CD4-positive, alpha-beta memory T cell (primary cell): ENCODE measurements around the gene DNAJC6. TPM values are rescaled to one million over a fixed set of nuclear protein-coding genes. Genes with fewer than 3 reads are reported as not detected.

Source experiments
- CTCF ChIA-PET: fragments of 350-600 bp; sonication (Branson Sonifier 250); formaldehyde crosslinking; loops from one replicate; lab custom pipeline; 2021; ENCODE audit warnings: inconsistent platforms; ENCODE audit not compliant: partially characterized antibody; lab: Charles Lee
- POLR2A ChIA-PET: fragments of 350-600 bp; sonication (Branson Sonifier 250); formaldehyde crosslinking; loops from one replicate; lab custom pipeline; 2021; ENCODE audit not compliant: partially characterized antibody; lab: Charles Lee
- DNase-seq, 5 donors: peaks; one replicate each; pipeline versions ENCODE4 v3.0.0 to v3.0.0-alpha.2; 2020 to 2022; ENCODE audit warnings: mixed read lengths in 1 of 5
- H3K27ac ChIP-seq: one replicate; pipeline ENCODE4 v1.7.0; 2013; ENCODE audit warnings: low read depth, low read length
- H3K27me3 ChIP-seq: 2 replicates; pipeline ENCODE4 v1.7.0; 2013; ENCODE audit warnings: mild to moderate bottlenecking, low read length, moderate library complexity; ENCODE audit not compliant: insufficient read depth
- H3K36me3 ChIP-seq: 2 replicates; pipeline ENCODE4 v1.7.0; 2013; ENCODE audit warnings: mild to moderate bottlenecking, low read length, moderate library complexity; ENCODE audit not compliant: insufficient read depth
- H3K4me1 ChIP-seq: 2 replicates; pipeline ENCODE4 v1.7.0; 2013; ENCODE audit warnings: mild to moderate bottlenecking, low read length, moderate library complexity; ENCODE audit not compliant: insufficient read depth
- H3K4me3 ChIP-seq, 2 donors: one replicate each; pipeline ENCODE4 v1.7.0; 2013; ENCODE audit warnings: low read length in 2 of 2, mild to moderate bottlenecking in 1 of 2
- H3K9me3 ChIP-seq, 2 donors: one replicate each; pipeline ENCODE4 v1.7.0; 2013; ENCODE audit warnings: low read length in 2 of 2, control low read depth in 1 of 2; ENCODE audit not compliant: control insufficient read depth in 1 of 2
- H3K27ac Mint-ChIP-seq, 7 donors: one replicate each; pipeline ENCODE4 v1.8.0; 2020 to 2021; ENCODE audit warnings: mixed read lengths in 7 of 7, mild to moderate bottlenecking in 6 of 7, inconsistent platforms in 3 of 7, moderate library complexity in 3 of 7
- H3K27me3 Mint-ChIP-seq, 2 donors: one replicate each; pipeline ENCODE4 v1.8.0; 2020 to 2021; ENCODE audit warnings: mixed read lengths in 2 of 2
- H3K36me3 Mint-ChIP-seq, 2 donors: one replicate each; pipeline ENCODE4 v1.8.0; 2020 to 2021; ENCODE audit warnings: mixed read lengths in 2 of 2, inconsistent platforms in 1 of 2, mild to moderate bottlenecking in 1 of 2
- H3K4me1 Mint-ChIP-seq, 4 donors: one replicate each; pipeline ENCODE4 v1.8.0; 2020 to 2021; ENCODE audit warnings: mixed read lengths in 4 of 4, mild to moderate bottlenecking in 1 of 4
- H3K4me3 Mint-ChIP-seq, 8 donors: one replicate each; pipeline ENCODE4 v1.8.0; 2020 to 2021; ENCODE audit warnings: mixed read lengths in 8 of 8, mild to moderate bottlenecking in 7 of 8, moderate library complexity in 6 of 8, inconsistent platforms in 3 of 8
- H3K9me3 Mint-ChIP-seq, 8 donors: one replicate each; pipeline ENCODE4 v1.8.0; 2020 to 2021; ENCODE audit warnings: mixed read lengths in 8 of 8, mild to moderate bottlenecking in 5 of 8, inconsistent platforms in 3 of 8, moderate library complexity in 1 of 8
- intact Hi-C: fragments of 100-400 bp; cut with micrococcal nuclease; formaldehyde crosslinking; loops from one replicate; pipeline ENCODE4 v1.15.1; 2023
- polyA plus RNA-seq, 2 donors: library from polyadenylated mRNA; unstranded; fragments of 300-500 nt; fragmentation: Illumina TruSeq; gene quantifications; one replicate each; pipeline ENCODE4 v1.2.3, GENCODE V29; 2021
- total RNA-seq, 2 experiments: library from RNA; stranded (reverse); gene quantifications; one replicate each; pipeline ENCODE4 v1.2.3, GENCODE V29; 2021

DNAJC6 gene
- total and polyA plus RNA-seq, 4 experiments from 2014 or later: 0.35 to 4.3 (median 2.2) TPM

DNA sequence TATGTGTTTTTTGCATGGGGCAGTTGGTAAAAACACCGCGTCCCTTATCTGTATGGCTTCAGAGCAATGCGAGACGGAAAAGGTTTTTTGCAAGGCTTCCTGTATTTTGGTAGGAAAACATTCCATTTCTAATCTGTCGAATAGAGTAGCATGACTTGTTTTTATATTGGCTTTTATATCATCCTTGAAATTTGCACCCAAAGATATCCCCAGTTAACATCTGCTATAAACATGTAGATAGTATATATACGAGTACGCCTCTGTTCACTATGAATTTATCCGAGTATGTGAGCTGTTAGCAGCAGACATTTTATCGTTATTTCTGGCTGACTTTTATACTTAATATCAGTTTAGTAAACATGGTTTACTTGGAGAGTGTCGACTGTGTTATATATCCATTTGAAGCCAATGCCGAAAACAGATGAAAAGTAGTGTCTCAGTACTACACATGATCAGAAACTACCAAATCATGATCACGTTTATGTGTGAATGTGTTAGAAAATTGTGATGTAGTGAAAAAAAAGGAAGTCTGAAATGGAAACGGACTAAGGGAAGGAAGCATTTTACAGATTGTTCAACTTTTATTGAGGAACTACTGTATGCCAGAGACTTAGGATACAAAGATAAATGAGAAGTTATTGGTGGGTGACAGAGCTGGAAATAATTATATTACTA lies 112.1 kb downstream of the DNAJC6 start:
- H3K9me3 Mint-ChIP-seq: no peaks in the 10 kb centered on the region
- H3K27me3 ChIP-seq: no peaks in the 10 kb centered on the region

DNA sequence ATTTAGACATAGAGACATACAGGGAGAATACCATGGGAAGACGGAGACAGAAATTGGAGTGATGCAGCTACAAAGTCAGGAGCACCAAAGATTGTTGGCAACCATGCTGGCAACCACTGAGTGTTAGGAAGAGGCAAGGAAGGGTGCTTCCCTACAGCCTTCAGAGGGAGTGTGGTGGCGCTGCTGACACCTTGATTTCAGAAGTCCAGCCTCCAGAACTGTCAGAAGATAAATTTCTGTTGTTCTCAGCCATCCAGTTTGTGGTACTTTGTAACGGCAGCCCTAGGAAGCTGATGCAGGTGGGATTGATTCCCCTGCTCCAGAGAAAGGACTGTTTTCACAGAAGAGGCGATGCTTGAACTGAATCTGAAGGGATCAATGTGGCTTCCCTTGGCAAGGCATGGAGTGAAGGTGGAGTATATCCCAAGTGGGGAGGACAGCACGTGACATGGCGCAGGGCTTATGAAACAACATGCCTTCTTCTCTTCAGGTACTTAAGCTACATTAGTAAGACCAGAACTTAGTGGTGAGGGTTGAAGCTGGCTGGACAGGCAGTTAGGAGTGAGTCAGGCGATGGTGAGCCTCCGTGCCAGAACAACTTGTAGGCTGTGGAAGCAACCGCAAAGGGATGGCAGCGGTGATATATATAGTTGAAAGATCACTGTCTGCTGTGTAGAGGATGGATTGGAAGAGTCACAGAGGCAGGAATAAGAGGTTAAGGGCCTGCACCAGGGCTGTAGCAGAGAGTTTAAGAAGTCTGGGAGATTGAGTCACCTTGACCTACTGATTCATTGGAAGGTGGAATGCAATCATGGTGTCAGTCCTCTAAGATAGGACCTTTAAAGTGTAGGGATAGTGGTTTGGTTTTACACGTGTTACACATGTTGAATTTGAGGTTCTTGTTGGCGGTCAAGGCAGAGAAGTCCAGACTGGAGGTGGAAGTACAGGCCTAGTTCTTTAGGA lies 113.2 kb downstream of the DNAJC6 start:
- DNase-seq: no peak
- H3K4me3 Mint-ChIP-seq: no peak overlapping the region
- H3K27me3 Mint-ChIP-seq: no peaks in the 10 kb centered on the region
- Histone ChIP-seq H3K27me3 (no peaks in the 10 kb centered on the region), H3K27ac (no peak overlapping the region), H3K4me1 (peaks cover 38% of the 10 kb centered on the region), H3K36me3 (peaks cover 10% of the 10 kb centered on the region), H3K4me3 (no peak overlapping the region), H3K9me3 (no peaks in the 10 kb centered on the region)
- H3K9me3 Mint-ChIP-seq: no peaks in the 10 kb centered on the region
- POLR2A ChIA-PET: no interaction called here
- H3K4me1 Mint-ChIP-seq: peaks cover 10 to 31% (median 19%) of the 10 kb centered on the region in 4 donors
- H3K36me3 Mint-ChIP-seq: peaks cover 15 to 17% of the 10 kb centered on the region in 2 donors
- no peak overlapping the region for H3K27ac Mint-ChIP-seq
- intact Hi-C loops: loop anchor here (5.0 to 10.0 kb wide), 3 partner anchors 185 to 822 kb away; partner anchors contain the start of gene RAVER2
- CTCF ChIA-PET: interaction anchor here (1.4 to 1.7 kb wide), 3 partner anchors 8 to 168 kb away, joined by 3 to 5 read pairs (median 4); no protein-coding TSS in a partner anchor

More for the DNA sequence above, 112.1 kb downstream of the DNAJC6 start:
- H3K36me3 ChIP-seq: peaks cover 10% of the 10 kb centered on the region
- Mint-ChIP-seq H3K4me3 (no peak overlapping the region), H3K27ac (no peak overlapping the region), H3K4me1 (peaks cover 10 to 31% (median 19%) of the 10 kb centered on the region in 4 donors), H3K36me3 (peaks cover 14 to 17% of the 10 kb centered on the region in 2 donors), H3K27me3 (no peaks in the 10 kb centered on the region)
- ChIA-PET CTCF (interaction anchor here (1.4 to 1.7 kb wide), 3 partner anchors 9 to 167 kb away, joined by 3 to 5 read pairs (median 4); no protein-coding TSS in a partner anchor), POLR2A (no interaction called here)
- H3K9me3 ChIP-seq: no peaks in the 10 kb centered on the region
- H3K4me1 ChIP-seq: peaks cover 38% of the 10 kb centered on the region
- intact Hi-C loops: loop anchor here (2.0 to 10.0 kb wide), 7 partner anchors 157 to 1899 kb away; partner anchors contain the start of genes EFCAB7, ITGB3BP, JAK1 and RAVER2
- peak overlapping the region; percentile 71 to 76 for H3K4me3 ChIP-seq
- peak overlapping the region; percentile 75 for H3K27ac ChIP-seq
- no peak for DNase-seq

DNA sequence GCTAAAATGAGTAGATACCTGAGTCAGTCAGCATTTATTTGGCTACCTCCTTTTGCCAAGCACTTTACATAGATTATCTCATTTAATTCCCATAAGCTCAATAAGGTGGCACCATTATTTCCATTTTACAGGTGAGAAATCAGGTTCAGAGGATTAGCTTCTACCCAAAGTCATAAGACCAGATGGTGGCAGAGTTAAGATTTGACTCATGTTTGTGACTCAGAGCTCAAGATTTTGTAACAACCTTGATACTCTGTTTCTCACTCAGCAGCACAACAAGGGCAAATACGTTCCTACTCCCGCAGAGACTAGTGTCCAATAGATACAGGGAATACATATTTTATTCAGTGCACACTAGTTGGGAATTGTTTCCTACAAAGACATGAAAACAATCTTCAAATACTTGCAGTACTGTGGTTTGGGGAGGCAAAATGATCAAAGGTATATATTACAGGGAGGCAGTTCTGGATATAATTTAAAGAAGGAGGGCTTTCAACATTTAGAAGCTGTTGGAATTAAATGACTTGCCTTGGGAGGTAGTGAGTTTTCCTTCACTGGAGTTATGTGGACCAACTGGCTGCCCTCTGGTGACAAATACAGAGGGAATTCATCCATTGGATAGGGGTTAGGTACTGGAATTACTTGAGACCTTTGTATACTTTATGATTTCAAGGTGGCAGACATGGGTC lies 114.7 kb downstream of the DNAJC6 start:
- H3K27ac ChIP-seq: no peak overlapping the region
- intact Hi-C loops: loop anchor here (5.0 to 10.0 kb wide), 3 partner anchors 187 to 821 kb away; partner anchors contain the start of gene RAVER2
- no peak overlapping the region for H3K4me3 ChIP-seq
- peaks cover 10% of the 10 kb centered on the region for H3K36me3 ChIP-seq
- Mint-ChIP-seq H3K27ac (peak overlapping the region in 1 of 7 donors; percentile 12), H3K36me3 (peaks cover 15 to 21% of the 10 kb centered on the region in 2 donors), H3K9me3 (no peaks in the 10 kb centered on the region), H3K27me3 (no peaks in the 10 kb centered on the region), H3K4me1 (peaks cover 9 to 28% (median 16%) of the 10 kb centered on the region in 4 donors), H3K4me3 (no peak overlapping the region)
- H3K9me3 ChIP-seq: no peaks in the 10 kb centered on the region
- POLR2A ChIA-PET: no interaction called here
- CTCF ChIA-PET: no interaction called here
- no peak for DNase-seq
- no peaks in the 10 kb centered on the region for H3K27me3 ChIP-seq
- H3K4me1 ChIP-seq: peaks cover 35% of the 10 kb centered on the region

DNA sequence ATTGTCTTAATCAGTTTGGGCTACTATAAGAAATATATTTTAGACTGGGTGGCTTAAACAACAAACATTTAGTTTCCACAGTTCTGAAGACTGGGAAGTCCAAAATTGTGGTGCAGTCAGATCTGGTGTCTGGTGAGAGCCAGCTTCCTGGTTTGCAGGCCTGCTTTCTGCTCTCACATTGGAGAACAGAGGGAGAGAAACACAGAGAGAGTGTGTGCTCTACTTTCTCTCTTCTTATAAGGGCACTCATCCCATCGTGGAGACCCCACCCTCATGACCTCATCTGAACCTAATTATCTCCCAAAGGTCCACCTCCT lies 115.2 kb downstream of the DNAJC6 start:
- Mint-ChIP-seq H3K27me3 (no peaks in the 10 kb centered on the region), H3K9me3 (no peaks in the 10 kb centered on the region), H3K36me3 (peaks cover 15 to 21% of the 10 kb centered on the region in 2 donors), H3K4me1 (peaks cover 7 to 25% (median 12%) of the 10 kb centered on the region in 4 donors), H3K4me3 (no peak overlapping the region), H3K27ac (no peak overlapping the region)
- no peaks in the 10 kb centered on the region for H3K27me3 ChIP-seq
- H3K4me1 ChIP-seq: peaks cover 30% of the 10 kb centered on the region
- no peak for DNase-seq
- POLR2A ChIA-PET: no interaction called here
- H3K4me3 ChIP-seq: no peak overlapping the region
- H3K9me3 ChIP-seq: no peaks in the 10 kb centered on the region
- peaks cover 10% of the 10 kb centered on the region for H3K36me3 ChIP-seq
- no peak overlapping the region for H3K27ac ChIP-seq
- intact Hi-C loops: loop anchor here (5.0 to 10.0 kb wide), 3 partner anchors 187 to 820 kb away; partner anchors contain the start of gene RAVER2
- CTCF ChIA-PET: no interaction called here

DNA sequence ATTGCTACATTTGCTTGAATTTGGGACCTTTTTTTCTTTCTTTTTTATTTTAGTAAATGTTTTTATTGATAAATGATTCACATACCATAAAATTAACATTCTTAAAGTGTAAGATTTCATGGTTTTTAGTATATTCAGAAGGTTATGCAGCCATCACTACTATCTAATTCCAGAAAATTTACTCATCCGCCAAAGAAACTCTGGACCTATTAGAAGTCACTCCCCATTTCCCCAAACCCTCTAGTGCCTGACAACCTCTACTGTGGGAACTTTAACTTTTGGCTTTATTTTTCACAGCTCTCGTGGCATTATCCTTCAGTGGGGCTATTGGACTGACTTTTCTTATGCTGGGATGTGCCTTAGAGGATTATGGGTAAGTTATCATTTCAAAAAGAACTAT lies 115.7 kb downstream of the DNAJC6 start:
- H3K27me3 Mint-ChIP-seq: no peaks in the 10 kb centered on the region
- no peaks in the 10 kb centered on the region for H3K27me3 ChIP-seq
- intact Hi-C loops: loop anchor here (10.0 kb wide), 2 partner anchors 680 to 820 kb away; partner anchors contain the start of gene RAVER2
- H3K36me3 Mint-ChIP-seq: peaks cover 15 to 20% of the 10 kb centered on the region in 2 donors
- H3K4me1 Mint-ChIP-seq: peaks cover 4 to 20% (median 8%) of the 10 kb centered on the region in 4 donors
- CTCF ChIA-PET: no interaction called here
- no peak for DNase-seq
- H3K4me3 Mint-ChIP-seq: no peak overlapping the region
- peaks cover 27% of the 10 kb centered on the region for H3K4me1 ChIP-seq
- POLR2A ChIA-PET: no interaction called here
- H3K27ac ChIP-seq: no peak overlapping the region
- H3K27ac Mint-ChIP-seq: no peak overlapping the region
- H3K36me3 ChIP-seq: peaks cover 10% of the 10 kb centered on the region
- no peaks in the 10 kb centered on the region for H3K9me3 ChIP-seq
- no peak overlapping the region for H3K4me3 ChIP-seq
- H3K9me3 Mint-ChIP-seq: no peaks in the 10 kb centered on the region

DNA sequence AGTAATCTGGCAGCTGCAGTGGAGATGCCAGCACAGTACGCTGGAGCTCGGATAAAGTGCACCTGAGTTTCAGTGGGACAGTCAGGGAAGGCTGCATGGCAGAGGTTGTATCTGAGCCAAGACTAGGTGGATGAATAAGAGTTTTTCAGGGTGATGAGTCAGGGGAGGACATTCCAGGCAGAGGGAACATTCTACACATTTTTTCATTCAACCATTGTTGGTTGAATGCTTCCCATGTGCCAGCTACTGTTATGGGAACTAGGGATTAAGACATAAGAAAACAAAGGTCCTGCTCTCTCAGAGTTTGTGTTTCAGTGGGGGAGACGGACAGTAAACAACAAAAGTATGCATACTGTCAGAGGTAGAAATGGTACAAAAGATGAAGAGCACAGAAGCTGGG lies 116.4 kb downstream of the DNAJC6 start:
- ChIA-PET CTCF (interaction anchor here (0.7 kb wide), 1 partner anchor 189 kb away, joined by 3 read pairs; no protein-coding TSS in a partner anchor), POLR2A (no interaction called here)
- peak overlapping the region in 1 of 7 donors; percentile 1 for H3K27ac Mint-ChIP-seq
- peaks cover 27% of the 10 kb centered on the region for H3K4me1 ChIP-seq
- peaks cover 4 to 20% (median 7%) of the 10 kb centered on the region in 4 donors for H3K4me1 Mint-ChIP-seq
- H3K36me3 Mint-ChIP-seq: peaks cover 15 to 18% of the 10 kb centered on the region in 2 donors
- intact Hi-C loops: loop anchor here (10.0 kb wide), 2 partner anchors 681 to 819 kb away; partner anchors contain the start of gene RAVER2
- no peaks in the 10 kb centered on the region for H3K27me3 Mint-ChIP-seq
- no peak for DNase-seq
- H3K4me3 ChIP-seq: no peak overlapping the region
- H3K36me3 ChIP-seq: peaks cover 10% of the 10 kb centered on the region
- H3K9me3 ChIP-seq: no peaks in the 10 kb centered on the region
- H3K4me3 Mint-ChIP-seq: no peak overlapping the region
- H3K9me3 Mint-ChIP-seq: no peaks in the 10 kb centered on the region
- no peaks in the 10 kb centered on the region for H3K27me3 ChIP-seq
- no peak overlapping the region for H3K27ac ChIP-seq
